Mucosa of descending colon (tissue), 3 donors: ENCODE measurements around the gene UVRAG. TPM values are rescaled to one million over a fixed set of nuclear protein-coding genes. Genes with fewer than 3 reads are reported as not detected.

Experiments
- ATAC-seq: fragments of 200-7000 bp; cut with Tn5 transposase; one replicate; pipeline ENCODE4 v1.9.1; 2020; ENCODE audit warnings: mild to moderate bottlenecking, moderate library complexity
- DNase-seq, 3 donors: peaks; one replicate each; pipeline ENCODE4 v3.0.0-alpha.2; 2020
- H3K36me3 ChIP-seq: fragments of 200-600 bp; one replicate; pipeline ENCODE4 v1.8.0; 2021; ENCODE audit warnings: low read depth, mild to moderate bottlenecking
- H3K4me1 ChIP-seq: fragments of 200-600 bp; one replicate; pipeline ENCODE4 v1.8.0; 2021; ENCODE audit warnings: low read depth, mild to moderate bottlenecking
- H3K4me3 ChIP-seq: fragments of 200-600 bp; one replicate; pipeline ENCODE4 v1.8.0; 2021; ENCODE audit warnings: mild to moderate bottlenecking
- H3K9me3 ChIP-seq: fragments of 200-600 bp; one replicate; pipeline ENCODE4 v1.8.0; 2021; ENCODE audit warnings: mild to moderate bottlenecking
- intact Hi-C, 2 donors: fragments of 100-400 bp; cut with DNase I in 1 of 2; cut with micrococcal nuclease in 1 of 2; formaldehyde crosslinking; loops; one replicate each; pipeline versions ENCODE4 v1.11.0 to v1.11.1; 2022; cut with DNase I, micrococcal nuclease
- total RNA-seq, 3 donors: library from RNA; stranded (reverse); fragmentation: NEBNext Ultra II Directional in 2 of 3; extraction: Animal tissue kit (Norgen Biotek cat#: 25700) in 2 of 3; gene quantifications; one replicate each; pipeline versions ENCODE4 v1.2.1 to v1.2.4, GENCODE V29; 2021 to 2023
- TF ChIP-seq, protein P1 (sequence below): fragments of 200-600 bp; IDR thresholded peaks from one replicate; pipeline ENCODE4 v1.8.0; 2022; ENCODE audit warnings: antibody characterized with exemption, mild to moderate bottlenecking
- donor health status: DM: no; HTN: no; CAD: no; lungs with moderate emphysema.
- donor health status: DM: no; HTN: no; CAD: no.
- donor health status: DM: no; HTN: yes; CAD: no.

Gene UVRAG
- total RNA-seq, 3 donors from 2014 or later, result 14.9 to 37.1 (median 16.9) TPM

- DNase-seq (no peak), ATAC-seq (no peak)
- Histone ChIP-seq H3K4me1 (no peaks in the 10 kb centered on the region), H3K4me3 (no peak overlapping the region), H3K36me3 (no peaks in the 10 kb centered on the region), H3K9me3 (no peaks in the 10 kb centered on the region)
- intact Hi-C loops, result no loop called here
- TF ChIP-seq, protein P1, sequence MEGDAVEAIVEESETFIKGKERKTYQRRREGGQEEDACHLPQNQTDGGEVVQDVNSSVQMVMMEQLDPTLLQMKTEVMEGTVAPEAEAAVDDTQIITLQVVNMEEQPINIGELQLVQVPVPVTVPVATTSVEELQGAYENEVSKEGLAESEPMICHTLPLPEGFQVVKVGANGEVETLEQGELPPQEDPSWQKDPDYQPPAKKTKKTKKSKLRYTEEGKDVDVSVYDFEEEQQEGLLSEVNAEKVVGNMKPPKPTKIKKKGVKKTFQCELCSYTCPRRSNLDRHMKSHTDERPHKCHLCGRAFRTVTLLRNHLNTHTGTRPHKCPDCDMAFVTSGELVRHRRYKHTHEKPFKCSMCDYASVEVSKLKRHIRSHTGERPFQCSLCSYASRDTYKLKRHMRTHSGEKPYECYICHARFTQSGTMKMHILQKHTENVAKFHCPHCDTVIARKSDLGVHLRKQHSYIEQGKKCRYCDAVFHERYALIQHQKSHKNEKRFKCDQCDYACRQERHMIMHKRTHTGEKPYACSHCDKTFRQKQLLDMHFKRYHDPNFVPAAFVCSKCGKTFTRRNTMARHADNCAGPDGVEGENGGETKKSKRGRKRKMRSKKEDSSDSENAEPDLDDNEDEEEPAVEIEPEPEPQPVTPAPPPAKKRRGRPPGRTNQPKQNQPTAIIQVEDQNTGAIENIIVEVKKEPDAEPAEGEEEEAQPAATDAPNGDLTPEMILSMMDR, result no peak
Observed at GRCh38 chr11:76105637-76106036, 290.6 kb downstream of the UVRAG start.

GRCh38 chr11:76107971-76108370, 293.0 kb downstream of the UVRAG start:
- Histone ChIP-seq H3K9me3 (no peaks in the 10 kb centered on the region), H3K36me3 (no peaks in the 10 kb centered on the region), H3K4me1 (no peaks in the 10 kb centered on the region), H3K4me3 (no peak overlapping the region)
- intact Hi-C loops, result no loop called here
- DNase-seq, result no peak
- no peak for ATAC-seq
- TF ChIP-seq, protein P1, result no peak

DNA sequence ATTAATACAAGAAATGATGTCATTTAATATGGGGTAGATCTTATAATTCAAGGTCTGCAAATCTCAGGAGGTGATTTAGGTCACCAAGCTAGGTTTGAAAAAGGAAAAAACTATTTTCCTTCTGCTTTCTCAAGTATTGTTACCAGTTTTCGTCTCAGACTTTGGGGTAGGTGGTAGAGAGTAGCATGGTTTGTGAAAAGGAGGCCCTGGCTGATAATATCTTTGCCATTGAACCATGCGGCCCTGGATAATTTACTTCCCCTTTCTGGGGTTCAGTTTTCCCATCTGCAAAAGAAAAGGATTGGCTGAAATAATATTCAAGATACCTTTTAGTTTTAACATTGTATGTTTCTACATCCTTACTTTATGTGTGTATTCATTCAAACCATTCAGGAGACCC, 299.2 kb downstream of the UVRAG start:
- Histone ChIP-seq H3K36me3 (no peaks in the 10 kb centered on the region), H3K4me1 (peaks cover under 1% of the 10 kb centered on the region), H3K9me3 (no peaks in the 10 kb centered on the region), H3K4me3 (no peak overlapping the region)
- DNase-seq, result no peak
- intact Hi-C loops, result no loop called here
- ATAC-seq, result no peak
- TF ChIP-seq, protein P1, result no peak

GRCh38 chr11:76115555-76115954, 300.5 kb downstream of the UVRAG start:
- no peaks in the 10 kb centered on the region for H3K9me3 ChIP-seq
- H3K4me1 ChIP-seq, result peaks cover 14% of the 10 kb centered on the region
- DNase-seq (no peak), ATAC-seq (no peak)
- no peaks in the 10 kb centered on the region for H3K36me3 ChIP-seq
- TF ChIP-seq, protein P1, result no peak
- H3K4me3 ChIP-seq, result no peak overlapping the region
- intact Hi-C loops, result no loop called here

- Histone ChIP-seq H3K36me3 (no peaks in the 10 kb centered on the region), H3K4me3 (no peak overlapping the region), H3K9me3 (no peaks in the 10 kb centered on the region), H3K4me1 (peaks cover 19% of the 10 kb centered on the region)
- intact Hi-C loops, result no loop called here
- peak; percentile 70 for ATAC-seq
- TF ChIP-seq, protein P1, result no peak
- DNase-seq, result peak in 1 of 3 donors; percentile 28
Observed at GRCh38 chr11:76119032-76119431, 304.0 kb downstream of the UVRAG start.

DNA sequence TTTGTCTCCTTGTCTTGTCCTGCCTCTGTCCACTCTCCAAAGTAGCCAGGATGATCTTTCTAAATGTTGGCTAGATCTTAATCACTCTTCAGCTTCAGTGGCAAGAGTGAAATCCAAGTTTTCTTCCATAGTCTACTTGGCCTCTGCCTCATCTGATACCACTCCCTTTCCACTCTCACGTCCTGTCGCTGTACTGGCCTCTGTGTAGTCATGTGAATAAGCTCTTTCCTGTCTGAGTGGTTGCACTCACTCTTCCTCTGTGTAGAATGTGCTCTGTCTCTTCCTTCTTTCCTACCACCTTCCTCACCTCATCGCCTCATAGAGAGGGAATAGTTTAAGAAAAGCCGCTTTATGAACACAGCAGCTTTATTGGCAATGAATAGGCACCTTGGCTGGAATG, 304.8 kb downstream of the UVRAG start:
- TF ChIP-seq, protein P1, result no peak
- Histone ChIP-seq H3K4me3 (no peak overlapping the region), H3K36me3 (no peaks in the 10 kb centered on the region), H3K4me1 (peaks cover 19% of the 10 kb centered on the region), H3K9me3 (no peaks in the 10 kb centered on the region)
- peak; percentile 85 for ATAC-seq
- intact Hi-C loops, result no loop called here
- peak in 1 of 3 donors; percentile 35 for DNase-seq
